SIG-M5 (cell line): ENCODE data around the gene CACNG6.

Experiments used
- DNase-seq: peaks from one replicate; lab custom pipeline; 2025; lab: John Stamatoyannopoulos, UW

The CACNG6 gene

GRCh38 chr19:54047616-54048015, 56.2 kb downstream of the CACNG6 start:
- no peak for DNase-seq
